ENCODE results near the gene PKD1. TPM values are rescaled to one million over a fixed set of nuclear protein-coding genes. Genes with fewer than 3 reads are reported as not detected.

PKD1 gene
- total and polyA plus RNA-seq, 2 experiments from 2014 or later = 35.9 to 60.6 TPM

DNA sequence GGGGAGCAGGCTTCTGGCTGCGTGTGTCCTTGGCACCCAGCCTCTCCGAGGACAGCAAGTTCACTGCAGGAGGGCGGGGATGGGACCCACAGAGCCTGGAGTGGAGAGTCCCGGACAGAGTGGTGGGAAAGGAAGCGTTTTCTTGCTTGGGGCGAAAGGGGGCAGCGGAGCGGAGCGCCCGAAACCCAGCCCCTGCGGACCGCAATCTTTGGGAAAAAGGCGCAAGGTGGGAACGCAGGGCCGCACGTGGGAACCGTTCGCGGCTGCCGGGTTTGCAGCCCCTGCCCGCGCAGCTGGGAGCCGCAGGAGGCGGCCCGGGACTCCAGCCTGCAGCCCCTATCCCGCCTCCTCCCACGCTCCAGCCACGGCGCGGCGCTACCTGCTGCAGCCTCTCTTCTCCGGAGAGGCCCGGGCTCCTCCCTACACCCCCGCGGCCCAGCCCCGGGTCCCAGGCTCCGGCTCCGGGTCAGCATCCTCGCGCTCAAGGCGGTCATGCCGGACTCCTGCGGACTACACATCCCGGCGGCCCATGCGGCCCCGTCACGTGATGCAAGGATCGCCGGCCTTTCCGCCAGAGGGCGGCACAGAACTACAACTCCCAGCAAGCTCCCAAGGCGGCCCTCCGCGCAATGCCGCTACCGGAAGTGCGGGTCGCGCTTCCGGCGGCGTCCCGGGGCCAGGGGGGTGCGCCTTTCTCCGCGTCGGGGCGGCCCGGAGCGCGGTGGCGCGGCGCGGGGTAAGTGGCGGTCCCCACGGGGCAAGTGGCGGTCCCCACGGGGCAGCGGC is 88.2 kb downstream of the PKD1 start, which contains the start of the genes NTHL1 and TSC2:
NTHL1 (minus strand) TSS at position 505 of the 786 bp plus-strand sequence; CDS start at position 494, 11 bp downstream.
TSC2 (plus strand) TSS at position 656 of the 786 bp plus-strand sequence. CDS start 631 bp downstream, outside the sequence.
- TF ChIP-seq, protein P1, sequence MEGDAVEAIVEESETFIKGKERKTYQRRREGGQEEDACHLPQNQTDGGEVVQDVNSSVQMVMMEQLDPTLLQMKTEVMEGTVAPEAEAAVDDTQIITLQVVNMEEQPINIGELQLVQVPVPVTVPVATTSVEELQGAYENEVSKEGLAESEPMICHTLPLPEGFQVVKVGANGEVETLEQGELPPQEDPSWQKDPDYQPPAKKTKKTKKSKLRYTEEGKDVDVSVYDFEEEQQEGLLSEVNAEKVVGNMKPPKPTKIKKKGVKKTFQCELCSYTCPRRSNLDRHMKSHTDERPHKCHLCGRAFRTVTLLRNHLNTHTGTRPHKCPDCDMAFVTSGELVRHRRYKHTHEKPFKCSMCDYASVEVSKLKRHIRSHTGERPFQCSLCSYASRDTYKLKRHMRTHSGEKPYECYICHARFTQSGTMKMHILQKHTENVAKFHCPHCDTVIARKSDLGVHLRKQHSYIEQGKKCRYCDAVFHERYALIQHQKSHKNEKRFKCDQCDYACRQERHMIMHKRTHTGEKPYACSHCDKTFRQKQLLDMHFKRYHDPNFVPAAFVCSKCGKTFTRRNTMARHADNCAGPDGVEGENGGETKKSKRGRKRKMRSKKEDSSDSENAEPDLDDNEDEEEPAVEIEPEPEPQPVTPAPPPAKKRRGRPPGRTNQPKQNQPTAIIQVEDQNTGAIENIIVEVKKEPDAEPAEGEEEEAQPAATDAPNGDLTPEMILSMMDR (IDR thresholded peaks at IDR 0.05; ENCODE audit: poor library complexity) = peak; percentile 1
- no peak for TF ChIP-seq EZH2 (IDR thresholded peaks at IDR 0.05; ENCODE audit: borderline replicate concordance)
- peak; percentile 98 for DNase-seq (ENCODE audit: low spot score)

DNA sequence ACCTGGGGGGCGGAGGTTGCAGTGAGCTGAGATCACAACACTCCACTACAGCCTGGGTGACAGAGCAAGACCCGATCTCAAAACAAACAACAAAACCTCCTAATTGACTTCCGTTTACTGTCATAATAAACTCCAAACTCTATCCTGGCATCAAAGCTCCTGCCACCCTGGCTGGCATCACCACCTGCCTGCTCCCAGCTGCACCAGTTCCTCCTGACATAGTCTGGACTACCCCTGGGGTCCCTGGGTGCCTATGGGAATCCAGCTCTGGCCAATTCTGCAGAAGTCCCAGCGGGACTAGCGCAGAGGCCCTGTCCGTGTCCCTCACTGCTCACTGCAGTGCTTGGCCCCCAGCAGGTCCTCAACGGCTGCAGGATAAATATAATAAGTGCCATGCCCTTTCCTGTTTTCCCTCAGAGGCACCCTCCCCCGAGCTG is 88.8 kb downstream of the PKD1 start:
- Histone ChIP-seq H3K27ac (peak overlapping the region; percentile 41), H3K4me3 (peak overlapping the region; percentile 57), H3K36me3 (replicated peaks; ENCODE audit: insufficient read depth, low read depth) (no peaks in the 10 kb centered on the region), H3K27me3 (no peaks in the 10 kb centered on the region), H2AFZ (peak overlapping the region; percentile 72), H4K20me1 (ENCODE audit: insufficient read depth, poor library complexity, severe bottlenecking) (no peaks in the 10 kb centered on the region), H3K9me3 (ENCODE audit: low read depth) (no peaks in the 10 kb centered on the region), H3K4me1 (ENCODE audit: insufficient read depth) (peaks cover 20% of the 10 kb centered on the region), H3K4me2 (peak overlapping the region; percentile 90), H3K9me2 (replicated peaks; ENCODE audit: insufficient read depth) (no peaks in the 10 kb centered on the region), H3K79me2 (peaks cover 26% of the 10 kb centered on the region)
- no peak for DNase-seq (ENCODE audit: low spot score)
- 34% methylated on average over 8 of the region's 8 CpGs for WGBS (ENCODE audit: low lambda C conversion rate, missing lambda C conversion rate)
- TF ChIP-seq, protein P1 (IDR thresholded peaks at IDR 0.05; ENCODE audit: poor library complexity) = no peak
- TF ChIP-seq EZH2phosphoT487 (IDR thresholded peaks at IDR 0.05; ENCODE audit: low read depth, severe bottlenecking, unreplicated experiment) = no peak
- TF ChIP-seq EZH2 (IDR thresholded peaks at IDR 0.05; ENCODE audit: borderline replicate concordance) = no peak

More for the DNA sequence above, 88.2 kb downstream of the PKD1 start, which contains the start of the genes NTHL1 and TSC2:
- Histone ChIP-seq H3K4me3 (peak within 1 kb of the TSS; percentile 65), H3K4me1 (ENCODE audit: insufficient read depth) (peaks cover 18% of the 10 kb centered on the region), H3K27me3 (no peaks in the 10 kb centered on the region), H2AFZ (peak within 1 kb of the TSS; percentile 86), H3K4me2 (peak within 1 kb of the TSS; percentile 96), H4K20me1 (ENCODE audit: insufficient read depth, poor library complexity, severe bottlenecking) (no peaks in the 10 kb centered on the region), H3K36me3 (replicated peaks; ENCODE audit: insufficient read depth, low read depth) (no peaks in the 10 kb centered on the region), H3K9me2 (replicated peaks; ENCODE audit: insufficient read depth) (no peaks in the 10 kb centered on the region), H3K27ac (peak within 1 kb of the TSS; percentile 41), H3K9me3 (ENCODE audit: low read depth) (no peaks in the 10 kb centered on the region), H3K79me2 (peaks cover 26% of the 10 kb centered on the region)
- 1% methylated on average over 72 of the region's 81 CpGs for WGBS (ENCODE audit: low lambda C conversion rate, missing lambda C conversion rate)

DNA sequence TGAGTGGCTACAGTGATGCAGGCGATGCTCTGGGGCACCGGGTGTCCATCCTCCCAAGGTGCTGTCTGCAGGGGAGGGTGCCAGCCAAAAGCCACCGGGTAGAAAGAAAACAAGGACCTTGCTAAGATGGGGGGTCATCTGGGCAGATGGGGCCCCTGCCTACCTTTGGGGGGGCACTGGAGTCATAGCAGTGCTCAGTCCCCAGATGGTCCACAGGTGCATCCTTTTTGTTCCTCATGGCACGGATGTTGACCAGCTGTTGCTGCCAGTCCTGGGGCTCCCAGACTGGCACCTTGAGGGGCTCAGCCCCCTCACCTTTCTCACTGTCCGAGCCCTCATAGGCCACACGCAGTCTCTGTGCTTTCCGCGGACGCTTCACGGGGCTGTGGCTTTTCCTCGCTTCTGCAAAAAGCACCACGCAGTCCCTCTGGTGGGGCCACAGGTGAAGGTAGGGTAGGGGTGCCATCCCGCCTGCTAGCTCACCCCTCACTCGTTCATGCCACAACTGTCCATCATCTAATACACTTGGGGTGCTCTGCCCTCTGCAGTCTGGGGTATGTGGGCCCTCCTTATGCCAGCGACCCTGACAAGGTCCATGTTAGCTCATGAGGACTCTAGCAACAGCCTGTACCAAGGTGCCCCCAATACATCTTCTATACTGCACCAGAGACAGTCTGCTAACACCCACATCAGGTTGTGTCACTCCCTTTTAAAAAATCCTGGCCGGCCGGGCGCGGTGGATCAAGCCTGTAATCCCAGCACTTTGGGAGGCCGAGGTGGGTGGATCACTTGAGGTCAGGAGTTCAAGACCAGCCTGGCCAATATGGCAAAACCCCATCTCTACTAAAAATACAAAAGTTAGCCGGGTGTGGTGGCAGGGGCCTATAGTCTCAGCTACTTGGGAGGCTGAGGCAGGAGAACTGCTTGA is 89.5 kb downstream of the PKD1 start:
- H3K9me2 ChIP-seq (replicated peaks; ENCODE audit: insufficient read depth) = no peaks in the 10 kb centered on the region
- H3K4me2 ChIP-seq = peak overlapping the region; percentile 90
- peak overlapping the region; percentile 41 for H3K27ac ChIP-seq
- no peaks in the 10 kb centered on the region for H3K36me3 ChIP-seq (replicated peaks; ENCODE audit: insufficient read depth, low read depth)
- no peak overlapping the region for H2AFZ ChIP-seq
- H3K4me1 ChIP-seq (ENCODE audit: insufficient read depth) = peaks cover 22% of the 10 kb centered on the region
- TF ChIP-seq EZH2phosphoT487 (IDR thresholded peaks at IDR 0.05; ENCODE audit: low read depth, severe bottlenecking, unreplicated experiment) (no peak), EZH2 (IDR thresholded peaks at IDR 0.05; ENCODE audit: borderline replicate concordance) (no peak)
- TF ChIP-seq, protein P1 (IDR thresholded peaks at IDR 0.05; ENCODE audit: poor library complexity) = no peak
- DNase-seq (ENCODE audit: low spot score) = no peak
- no peaks in the 10 kb centered on the region for H3K9me3 ChIP-seq (ENCODE audit: low read depth)
- no peaks in the 10 kb centered on the region for H3K27me3 ChIP-seq
- no peaks in the 10 kb centered on the region for H4K20me1 ChIP-seq (ENCODE audit: insufficient read depth, poor library complexity, severe bottlenecking)
- H3K79me2 ChIP-seq = peaks cover 26% of the 10 kb centered on the region
- no peak overlapping the region for H3K4me3 ChIP-seq
- WGBS (ENCODE audit: low lambda C conversion rate, missing lambda C conversion rate) = 91% methylated on average over 21 of the region's 21 CpGs
